B cell (primary cell): ENCODE results near the gene HIVEP1.

Experiments
- CTCF ChIP-seq: fragments of 200-600 bp; IDR thresholded peaks from one replicate; pipeline ENCODE4 v1.8.0; 2022; ENCODE audit warnings: antibody characterized with exemption, mild to moderate bottlenecking
- EZH2 ChIP-seq: IDR thresholded peaks from 2 replicates; pipeline ENCODE4 v1.6.1; 2012; ENCODE audit warnings: borderline replicate concordance, low read depth, mild to moderate bottlenecking, moderate library complexity, low read length; ENCODE audit not compliant: insufficient read depth, poor library complexity, severe bottlenecking

- TF ChIP-seq CTCF, result no peak
- TF ChIP-seq EZH2, result no peak
These were observed 169.4 kb downstream of the HIVEP1 start for GRCh38 chr6:12181481-12181880.
